ENCODE measurements around the gene TPCN2.

TPCN2 gene

DNA sequence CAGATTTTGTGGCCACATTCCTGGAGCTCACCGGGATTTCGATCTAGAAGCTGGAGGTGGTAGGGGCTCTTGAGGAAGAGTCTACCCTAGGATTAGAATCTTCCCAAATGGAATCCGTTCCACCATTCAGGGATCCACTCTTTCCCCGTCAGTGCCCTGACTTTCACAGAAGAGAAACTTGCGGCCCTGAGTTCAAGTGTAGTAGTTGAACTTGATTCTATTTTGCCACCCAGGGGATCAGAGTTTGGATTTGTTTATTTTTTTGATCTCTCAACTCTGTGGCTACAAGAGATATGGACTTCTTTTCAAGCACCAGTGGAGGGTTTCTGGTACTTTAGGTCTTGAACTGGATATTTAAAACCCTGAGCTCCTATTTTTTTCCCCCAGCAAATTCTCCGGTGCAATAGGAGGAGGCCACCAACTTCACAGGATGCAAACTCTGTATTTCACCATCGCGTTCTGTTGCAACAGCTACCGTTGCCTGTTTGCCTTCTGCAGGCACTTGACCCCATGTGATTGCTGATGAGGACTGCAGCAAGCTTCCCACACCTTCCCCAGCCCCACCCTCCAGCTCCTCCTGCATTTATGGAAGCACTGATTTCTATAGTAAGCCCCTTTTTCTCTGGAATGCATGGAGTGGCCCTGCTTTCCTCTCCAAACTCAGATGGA is 20.9 kb upstream of the TPCN2 start:
- TF ChIP-seq EZH2phosphoT487 (conservative IDR thresholded peaks at IDR 0.05; ENCODE audit: low read length) = no peak
- TF ChIP-seq, protein P1, sequence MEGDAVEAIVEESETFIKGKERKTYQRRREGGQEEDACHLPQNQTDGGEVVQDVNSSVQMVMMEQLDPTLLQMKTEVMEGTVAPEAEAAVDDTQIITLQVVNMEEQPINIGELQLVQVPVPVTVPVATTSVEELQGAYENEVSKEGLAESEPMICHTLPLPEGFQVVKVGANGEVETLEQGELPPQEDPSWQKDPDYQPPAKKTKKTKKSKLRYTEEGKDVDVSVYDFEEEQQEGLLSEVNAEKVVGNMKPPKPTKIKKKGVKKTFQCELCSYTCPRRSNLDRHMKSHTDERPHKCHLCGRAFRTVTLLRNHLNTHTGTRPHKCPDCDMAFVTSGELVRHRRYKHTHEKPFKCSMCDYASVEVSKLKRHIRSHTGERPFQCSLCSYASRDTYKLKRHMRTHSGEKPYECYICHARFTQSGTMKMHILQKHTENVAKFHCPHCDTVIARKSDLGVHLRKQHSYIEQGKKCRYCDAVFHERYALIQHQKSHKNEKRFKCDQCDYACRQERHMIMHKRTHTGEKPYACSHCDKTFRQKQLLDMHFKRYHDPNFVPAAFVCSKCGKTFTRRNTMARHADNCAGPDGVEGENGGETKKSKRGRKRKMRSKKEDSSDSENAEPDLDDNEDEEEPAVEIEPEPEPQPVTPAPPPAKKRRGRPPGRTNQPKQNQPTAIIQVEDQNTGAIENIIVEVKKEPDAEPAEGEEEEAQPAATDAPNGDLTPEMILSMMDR (IDR thresholded peaks at IDR 0.05; ENCODE audit: insufficient read depth, low read length, poor library complexity, severe bottlenecking) = no peak
- Histone ChIP-seq H3K27me3 (ENCODE audit: low read length) (no peaks in the 10 kb centered on the region), H3K4me2 (ENCODE audit: low read depth, low read length, poor library complexity, severe bottlenecking) (no peak overlapping the region)

DNA sequence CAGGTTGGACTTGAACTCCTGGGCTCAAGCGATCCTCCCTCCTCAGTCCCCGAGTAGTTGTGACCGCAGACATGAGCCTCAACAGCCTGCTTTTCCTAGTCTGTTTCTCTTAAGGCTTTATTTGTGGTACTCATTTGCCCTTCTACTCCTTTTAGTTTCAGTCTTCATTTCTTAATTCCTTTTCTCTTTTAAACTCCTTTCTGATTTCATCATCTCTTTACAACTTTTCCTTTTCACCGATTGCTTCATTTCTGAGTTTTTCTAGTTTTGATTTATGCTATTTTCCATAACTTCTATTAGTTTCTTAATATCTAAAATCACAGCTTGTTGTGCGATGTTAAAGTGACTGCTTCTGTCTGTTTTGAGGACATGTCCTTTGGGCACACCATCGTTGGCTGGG is 18.4 kb upstream of the TPCN2 start:
- no peak overlapping the region for H3K27ac ChIP-seq (ENCODE audit: low read depth, low read length)
- no peaks in the 10 kb centered on the region for H3K9me2 ChIP-seq (replicated peaks; ENCODE audit: insufficient read depth, low read length)
- H2AFZ ChIP-seq (ENCODE audit: low read depth, low read length, severe bottlenecking) = no peak overlapping the region
- no peaks in the 10 kb centered on the region for H4K20me1 ChIP-seq (ENCODE audit: low read depth, low read length)
- H3K9ac ChIP-seq (ENCODE audit: low read length) = no peak overlapping the region
- H3K4me3 ChIP-seq (ENCODE audit: insufficient read depth, low read length, poor library complexity, severe bottlenecking) = no peak overlapping the region
- no peaks in the 10 kb centered on the region for H3F3A ChIP-seq (ENCODE audit: insufficient read depth)
- no peaks in the 10 kb centered on the region for H3K36me3 ChIP-seq (ENCODE audit: low read length)
- no peaks in the 10 kb centered on the region for H3K9me3 ChIP-seq (ENCODE audit: insufficient read depth, low read length)
- no peaks in the 10 kb centered on the region for H3K79me2 ChIP-seq (ENCODE audit: insufficient read depth, low read length)
- no peak overlapping the region for H3K4me2 ChIP-seq (ENCODE audit: low read depth, low read length, poor library complexity, severe bottlenecking)
- H3K27me3 ChIP-seq (ENCODE audit: low read length) = no peaks in the 10 kb centered on the region
- TF ChIP-seq, protein P1 (IDR thresholded peaks at IDR 0.05; ENCODE audit: insufficient read depth, low read length, poor library complexity, severe bottlenecking) = no peak
- no peak for TF ChIP-seq EZH2phosphoT487 (conservative IDR thresholded peaks at IDR 0.05; ENCODE audit: low read length)

More for the DNA sequence above, 20.9 kb upstream of the TPCN2 start:
- H3K4me3 ChIP-seq (ENCODE audit: insufficient read depth, low read length, poor library complexity, severe bottlenecking) = no peak overlapping the region
- H2AFZ ChIP-seq (ENCODE audit: low read depth, low read length, severe bottlenecking) = no peak overlapping the region
- H3K79me2 ChIP-seq (ENCODE audit: insufficient read depth, low read length) = no peaks in the 10 kb centered on the region
- H3K9ac ChIP-seq (ENCODE audit: low read length) = no peak overlapping the region
- H3K9me3 ChIP-seq (ENCODE audit: insufficient read depth, low read length) = no peaks in the 10 kb centered on the region
- H3K9me2 ChIP-seq (replicated peaks; ENCODE audit: insufficient read depth, low read length) = no peaks in the 10 kb centered on the region
- no peaks in the 10 kb centered on the region for H3K36me3 ChIP-seq (ENCODE audit: low read length)
- no peaks in the 10 kb centered on the region for H4K20me1 ChIP-seq (ENCODE audit: low read depth, low read length)
- H3F3A ChIP-seq (ENCODE audit: insufficient read depth) = no peaks in the 10 kb centered on the region
- no peak overlapping the region for H3K27ac ChIP-seq (ENCODE audit: low read depth, low read length)

DNA sequence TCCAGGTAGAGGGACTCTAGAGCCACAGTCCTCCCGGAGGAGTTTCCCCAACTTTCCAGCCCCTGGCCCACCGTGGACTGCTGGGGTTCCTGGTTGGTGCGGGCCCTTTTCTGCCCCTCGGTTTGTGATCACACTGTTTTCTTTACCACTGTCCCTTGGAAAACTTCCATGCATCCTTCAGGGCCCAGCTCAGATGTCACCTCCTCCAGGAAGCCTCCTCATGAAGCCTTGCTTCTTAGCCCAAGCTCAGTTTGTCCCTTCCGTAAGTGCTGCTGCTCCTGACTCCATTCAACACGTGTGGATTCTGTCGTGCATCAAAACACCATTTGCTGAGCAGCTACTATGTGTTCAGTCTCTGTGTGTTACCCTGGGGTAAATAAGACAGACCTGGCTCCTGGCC is 15.9 kb upstream of the TPCN2 start:
- Histone ChIP-seq H3K4me2 (ENCODE audit: low read depth, low read length, poor library complexity, severe bottlenecking) (no peak overlapping the region), H3K9me2 (replicated peaks; ENCODE audit: insufficient read depth, low read length) (no peaks in the 10 kb centered on the region), H3K9ac (ENCODE audit: low read length) (no peak overlapping the region), H3K9me3 (ENCODE audit: insufficient read depth, low read length) (no peaks in the 10 kb centered on the region), H3K27ac (ENCODE audit: low read depth, low read length) (no peak overlapping the region), H3K79me2 (ENCODE audit: insufficient read depth, low read length) (no peaks in the 10 kb centered on the region), H3F3A (ENCODE audit: insufficient read depth) (no peaks in the 10 kb centered on the region), H2AFZ (ENCODE audit: low read depth, low read length, severe bottlenecking) (no peak overlapping the region), H3K27me3 (ENCODE audit: low read length) (no peaks in the 10 kb centered on the region), H3K4me3 (ENCODE audit: insufficient read depth, low read length, poor library complexity, severe bottlenecking) (no peak overlapping the region), H4K20me1 (ENCODE audit: low read depth, low read length) (no peaks in the 10 kb centered on the region), H3K36me3 (ENCODE audit: low read length) (no peaks in the 10 kb centered on the region)
- TF ChIP-seq EZH2phosphoT487 (conservative IDR thresholded peaks at IDR 0.05; ENCODE audit: low read length) = no peak
- TF ChIP-seq, protein P1 (IDR thresholded peaks at IDR 0.05; ENCODE audit: insufficient read depth, low read length, poor library complexity, severe bottlenecking) = no peak

Data from SU-DHL-6 (cell line).